ENCODE measurements around the gene KCNH2. TPM values are rescaled to one million over a fixed set of nuclear protein-coding genes. Genes with fewer than 3 reads are reported as not detected.

KCNH2 gene
- total and polyA plus RNA-seq, 9 donors, result 2.0 to 26.3 (median 6.7) TPM

- WGBS, 3 donors, result 32 to 42% (median 35%) methylated on average over 28 to 31 of the region's 31 CpGs
- H3K36me3 ChIP-seq, result no peaks in the 10 kb centered on the region
- DNase-seq, result no peak
- no peak overlapping the region for H3K4me3 ChIP-seq
- TF ChIP-seq, protein P1, sequence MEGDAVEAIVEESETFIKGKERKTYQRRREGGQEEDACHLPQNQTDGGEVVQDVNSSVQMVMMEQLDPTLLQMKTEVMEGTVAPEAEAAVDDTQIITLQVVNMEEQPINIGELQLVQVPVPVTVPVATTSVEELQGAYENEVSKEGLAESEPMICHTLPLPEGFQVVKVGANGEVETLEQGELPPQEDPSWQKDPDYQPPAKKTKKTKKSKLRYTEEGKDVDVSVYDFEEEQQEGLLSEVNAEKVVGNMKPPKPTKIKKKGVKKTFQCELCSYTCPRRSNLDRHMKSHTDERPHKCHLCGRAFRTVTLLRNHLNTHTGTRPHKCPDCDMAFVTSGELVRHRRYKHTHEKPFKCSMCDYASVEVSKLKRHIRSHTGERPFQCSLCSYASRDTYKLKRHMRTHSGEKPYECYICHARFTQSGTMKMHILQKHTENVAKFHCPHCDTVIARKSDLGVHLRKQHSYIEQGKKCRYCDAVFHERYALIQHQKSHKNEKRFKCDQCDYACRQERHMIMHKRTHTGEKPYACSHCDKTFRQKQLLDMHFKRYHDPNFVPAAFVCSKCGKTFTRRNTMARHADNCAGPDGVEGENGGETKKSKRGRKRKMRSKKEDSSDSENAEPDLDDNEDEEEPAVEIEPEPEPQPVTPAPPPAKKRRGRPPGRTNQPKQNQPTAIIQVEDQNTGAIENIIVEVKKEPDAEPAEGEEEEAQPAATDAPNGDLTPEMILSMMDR (IDR thresholded peaks at IDR 0.05), result no peak
- no peak for TF ChIP-seq POLR2A (IDR thresholded peaks at IDR 0.05)
- no peak for TF ChIP-seq EP300 (IDR thresholded peaks at IDR 0.05)
- no peaks in the 10 kb centered on the region for H3K4me1 ChIP-seq (ENCODE audit: insufficient read depth)
- no peak overlapping the region for H3K27ac ChIP-seq
- intact Hi-C loops (cut with DNase I), result no loop called here
- no peaks in the 10 kb centered on the region for H3K9me3 ChIP-seq
- no peaks in the 10 kb centered on the region for H3K27me3 ChIP-seq
Measured at GRCh38 chr7:150996376-150997074, 18.4 kb upstream of the KCNH2 start.

- no peaks in the 10 kb centered on the region for H3K36me3 ChIP-seq
- no peaks in the 10 kb centered on the region for H3K4me1 ChIP-seq (ENCODE audit: insufficient read depth)
- no peak overlapping the region for H3K4me3 ChIP-seq
- H3K27me3 ChIP-seq, result no peaks in the 10 kb centered on the region
- no peak for DNase-seq
- peak overlapping the region in 1 of 2 donors; percentile 8 for H3K27ac ChIP-seq
- no peak for TF ChIP-seq EP300 (IDR thresholded peaks at IDR 0.05)
- TF ChIP-seq, protein P1 (IDR thresholded peaks at IDR 0.05), result no peak
- no peak for TF ChIP-seq POLR2A (IDR thresholded peaks at IDR 0.05)
- intact Hi-C loops (cut with DNase I), result no loop called here
- no peaks in the 10 kb centered on the region for H3K9me3 ChIP-seq
- 64 to 69% (median 68%) methylated on average over 19 of the region's 19 CpGs for WGBS, 3 donors
Measured at GRCh38 chr7:150994838-150995510, 16.9 kb upstream of the KCNH2 start.

GRCh38 chr7:150994141-150994837 is 16.2 kb upstream of the KCNH2 start:
- WGBS, 3 donors, result 27 to 34% (median 30%) methylated on average over 15 of the region's 15 CpGs
- intact Hi-C loops (cut with DNase I), result no loop called here
- no peaks in the 10 kb centered on the region for H3K9me3 ChIP-seq
- H3K4me3 ChIP-seq, result peak overlapping the region; percentile 9
- no peaks in the 10 kb centered on the region for H3K27me3 ChIP-seq
- peak in 2 of 5 donors; percentile 47 to 68 for DNase-seq
- H3K27ac ChIP-seq, result peak overlapping the region in 1 of 2 donors; percentile 8
- no peaks in the 10 kb centered on the region for H3K36me3 ChIP-seq
- no peak for TF ChIP-seq EP300 (IDR thresholded peaks at IDR 0.05)
- TF ChIP-seq, protein P1 (IDR thresholded peaks at IDR 0.05), result no peak
- no peak for TF ChIP-seq POLR2A (IDR thresholded peaks at IDR 0.05)
- H3K4me1 ChIP-seq (ENCODE audit: insufficient read depth), result no peaks in the 10 kb centered on the region

DNA sequence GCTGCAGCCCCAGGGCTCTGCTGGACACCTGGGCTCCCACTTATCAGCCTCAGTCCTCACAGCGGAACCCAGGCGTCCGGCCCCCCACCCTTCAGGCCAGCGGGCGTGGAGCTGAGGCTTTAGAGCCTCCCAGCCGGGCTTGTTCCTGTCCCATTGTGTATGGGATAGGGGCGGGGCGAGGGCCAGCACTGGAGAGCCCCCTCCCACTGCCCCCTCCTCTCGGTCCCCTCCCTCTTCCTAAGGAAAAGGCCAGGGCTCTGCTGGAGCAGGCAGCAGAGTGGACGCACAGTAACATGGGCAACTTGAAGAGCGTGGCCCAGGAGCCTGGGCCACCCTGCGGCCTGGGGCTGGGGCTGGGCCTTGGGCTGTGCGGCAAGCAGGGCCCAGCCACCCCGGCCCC is 15.4 kb upstream of the KCNH2 start:
- Histone ChIP-seq H3K4me1 (ENCODE audit: insufficient read depth) (peaks cover 3% of the 10 kb centered on the region), H3K27ac (no peak overlapping the region), H3K36me3 (no peaks in the 10 kb centered on the region), H3K27me3 (no peaks in the 10 kb centered on the region), H3K9me3 (no peaks in the 10 kb centered on the region), H3K4me3 (no peak overlapping the region)
- DNase-seq, result no peak
- intact Hi-C loops (cut with DNase I), result no loop called here
- 91 to 96% (median 92%) methylated on average over 14 of the region's 14 CpGs for WGBS, 3 donors
- TF ChIP-seq POLR2A (IDR thresholded peaks at IDR 0.05), result no peak
- TF ChIP-seq EP300 (IDR thresholded peaks at IDR 0.05), result no peak
- TF ChIP-seq, protein P1 (IDR thresholded peaks at IDR 0.05), result no peak
